ENCODE measurements around the gene PAWR.
"Not testable (repeated sequence)": the region's sequence is repeated elsewhere in the genome, so short reads cannot be mapped to it uniquely, and the experiment has no call there.

The PAWR gene

GRCh38 chr12:79686171-79686570 lies 4.6 kb downstream of the PAWR start:
- H3K27ac ChIP-seq: no peak overlapping the region
- TF ChIP-seq, protein P1, sequence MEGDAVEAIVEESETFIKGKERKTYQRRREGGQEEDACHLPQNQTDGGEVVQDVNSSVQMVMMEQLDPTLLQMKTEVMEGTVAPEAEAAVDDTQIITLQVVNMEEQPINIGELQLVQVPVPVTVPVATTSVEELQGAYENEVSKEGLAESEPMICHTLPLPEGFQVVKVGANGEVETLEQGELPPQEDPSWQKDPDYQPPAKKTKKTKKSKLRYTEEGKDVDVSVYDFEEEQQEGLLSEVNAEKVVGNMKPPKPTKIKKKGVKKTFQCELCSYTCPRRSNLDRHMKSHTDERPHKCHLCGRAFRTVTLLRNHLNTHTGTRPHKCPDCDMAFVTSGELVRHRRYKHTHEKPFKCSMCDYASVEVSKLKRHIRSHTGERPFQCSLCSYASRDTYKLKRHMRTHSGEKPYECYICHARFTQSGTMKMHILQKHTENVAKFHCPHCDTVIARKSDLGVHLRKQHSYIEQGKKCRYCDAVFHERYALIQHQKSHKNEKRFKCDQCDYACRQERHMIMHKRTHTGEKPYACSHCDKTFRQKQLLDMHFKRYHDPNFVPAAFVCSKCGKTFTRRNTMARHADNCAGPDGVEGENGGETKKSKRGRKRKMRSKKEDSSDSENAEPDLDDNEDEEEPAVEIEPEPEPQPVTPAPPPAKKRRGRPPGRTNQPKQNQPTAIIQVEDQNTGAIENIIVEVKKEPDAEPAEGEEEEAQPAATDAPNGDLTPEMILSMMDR (IDR thresholded peaks at IDR 0.05): no peak
- TF ChIP-seq ZFX (IDR thresholded peaks at IDR 0.05; ENCODE audit: borderline replicate concordance): no peak

GRCh38 chr12:79685068-79685467 lies 5.7 kb downstream of the PAWR start:
- TF ChIP-seq ZFX (IDR thresholded peaks at IDR 0.05; ENCODE audit: borderline replicate concordance): no peak
- TF ChIP-seq, protein P1 (IDR thresholded peaks at IDR 0.05): no peak
- no peak overlapping the region for H3K27ac ChIP-seq

- not testable (repeated sequence) for H3K27ac ChIP-seq
These were observed 6.4 kb downstream of the PAWR start for GRCh38 chr12:79684338-79684737.

DNA sequence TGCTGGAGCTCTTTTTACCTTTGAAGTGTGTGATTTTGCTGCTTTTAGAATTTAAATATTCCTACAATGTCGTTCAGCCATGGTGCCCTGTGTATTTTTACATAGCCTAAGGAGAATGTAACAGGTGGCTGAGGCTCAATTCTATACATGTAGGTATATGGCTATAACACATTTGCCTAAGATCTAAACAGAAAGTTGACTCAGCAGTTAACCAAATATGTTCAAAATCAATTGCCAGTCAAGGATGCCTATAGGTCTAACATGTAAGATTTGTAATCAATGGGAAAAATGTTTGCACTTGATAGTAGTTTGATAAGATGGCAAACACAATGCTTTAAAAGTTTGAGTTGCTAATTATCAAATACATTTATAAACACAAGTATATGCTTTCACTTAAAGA lies 8.2 kb downstream of the PAWR start:
- no peak overlapping the region for H3K27ac ChIP-seq
- TF ChIP-seq, protein P1 (IDR thresholded peaks at IDR 0.05): no peak
- no peak for TF ChIP-seq ZFX (IDR thresholded peaks at IDR 0.05; ENCODE audit: borderline replicate concordance)

- H3K27ac ChIP-seq: no peak overlapping the region
- TF ChIP-seq, protein P1 (IDR thresholded peaks at IDR 0.05): no peak
- no peak for TF ChIP-seq ZFX (IDR thresholded peaks at IDR 0.05; ENCODE audit: borderline replicate concordance)
These were observed 9.7 kb downstream of the PAWR start for GRCh38 chr12:79681008-79681590.

- TF ChIP-seq ZFX (IDR thresholded peaks at IDR 0.05; ENCODE audit: borderline replicate concordance): no peak
- TF ChIP-seq, protein P1 (IDR thresholded peaks at IDR 0.05): no peak
- H3K27ac ChIP-seq: no peak overlapping the region
These were observed 10.7 kb downstream of the PAWR start for GRCh38 chr12:79680051-79680450.

GRCh38 chr12:79678306-79678705 lies 12.5 kb downstream of the PAWR start:
- no peak overlapping the region for H3K27ac ChIP-seq
- TF ChIP-seq, protein P1 (IDR thresholded peaks at IDR 0.05): no peak
- no peak for TF ChIP-seq ZFX (IDR thresholded peaks at IDR 0.05; ENCODE audit: borderline replicate concordance)

DNA sequence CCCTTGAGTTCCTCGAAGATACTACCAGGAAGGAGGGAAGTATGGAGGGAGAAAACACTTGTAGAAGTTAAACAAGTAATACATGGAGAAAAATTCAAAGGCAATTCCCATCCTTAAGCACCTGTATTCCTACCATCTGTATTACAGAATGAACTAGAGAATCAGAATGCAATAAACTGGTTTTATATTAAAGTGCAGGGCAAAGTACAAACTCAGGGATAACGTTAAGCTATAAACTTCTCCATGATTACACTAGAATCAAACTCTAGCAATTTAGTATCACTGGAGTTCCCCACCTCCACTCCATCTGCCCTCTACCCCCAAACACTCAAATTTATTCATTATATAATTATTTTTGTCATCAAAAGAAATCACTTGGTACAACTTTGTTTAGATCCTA lies 13.1 kb downstream of the PAWR start:
- no peak for TF ChIP-seq ZFX (IDR thresholded peaks at IDR 0.05; ENCODE audit: borderline replicate concordance)
- TF ChIP-seq, protein P1 (IDR thresholded peaks at IDR 0.05): no peak
- no peak overlapping the region for H3K27ac ChIP-seq

Data from 22Rv1 (cell line).